C1 segment of cervical spinal cord (tissue), 14 donors: ENCODE measurements around the gene TRIM40.
"Not testable (repeated sequence)": the region's sequence is repeated elsewhere in the genome, so short reads cannot be mapped to it uniquely, and the experiment has no call there.

ENCODE experiments used
- DNase-seq, 14 donors: peaks; one replicate each; lab custom pipeline; 2025; lab: John Stamatoyannopoulos, UW

Gene TRIM40

GRCh38 chr6:30113003-30113759 is 22.8 kb upstream of the TRIM40 start, which contains the start of gene TRIM31:
TSS of gene TRIM31 (minus strand) at chr6:30113090. CDS start at chr6:30112805, 285 bp downstream.
- DNase-seq = no peak

- DNase-seq = no peak
These were observed 22.1 kb upstream of the TRIM40 start for GRCh38 chr6:30113841-30114240.

GRCh38 chr6:30116724-30117123 is 19.2 kb upstream of the TRIM40 start:
- no peak for DNase-seq

GRCh38 chr6:30118691-30119090 is 17.2 kb upstream of the TRIM40 start:
- DNase-seq = not testable (repeated sequence)

- no peak for DNase-seq
These were observed 14.2 kb upstream of the TRIM40 start for GRCh38 chr6:30121446-30122366.

GRCh38 chr6:30122515-30122914 is 13.4 kb upstream of the TRIM40 start:
- no peak for DNase-seq

- DNase-seq = peak in 1 of 14 donors; percentile 28
These were observed 8.5 kb upstream of the TRIM40 start for GRCh38 chr6:30127238-30128093.

- DNase-seq = no peak
These were observed 6.4 kb upstream of the TRIM40 start for GRCh38 chr6:30129265-30130178.

- DNase-seq = no peak
These were observed 5.7 kb upstream of the TRIM40 start for GRCh38 chr6:30130179-30130679.

- DNase-seq = peak in 10 of 14 donors; percentile 4 to 54 (median 22)
These were observed 4.8 kb upstream of the TRIM40 start for GRCh38 chr6:30130887-30131862.

GRCh38 chr6:30131947-30132497 is 3.9 kb upstream of the TRIM40 start:
- DNase-seq = no peak

- no peak for DNase-seq
These were observed 793 bp upstream of the TRIM40 start for GRCh38 chr6:30135147-30135546.

GRCh38 chr6:30136570-30137286 is 788 bp downstream of the TRIM40 start:
- DNase-seq = no peak

- DNase-seq = not testable (repeated sequence)
These were observed 4.3 kb downstream of the TRIM40 start for GRCh38 chr6:30140240-30140639.

- no peak for DNase-seq
These were observed 6.7 kb downstream of the TRIM40 start for GRCh38 chr6:30142665-30143064.

- DNase-seq = no peak
These were observed 7.8 kb downstream of the TRIM40 start for GRCh38 chr6:30143780-30144179.

- DNase-seq = no peak
These were observed 8.9 kb downstream of the TRIM40 start for GRCh38 chr6:30144811-30145210.

- no peak for DNase-seq
These were observed 9.9 kb downstream of the TRIM40 start for GRCh38 chr6:30145818-30146217.
